RWPE1 (cell line): ENCODE results near the gene GAS7.

Experiments
- CTCF ChIA-PET: fragments of 350-600 bp; sonication (Branson Sonifier 250); formaldehyde crosslinking; extraction: SDS; loops from one replicate; lab custom pipeline; 2021; lab: Yijun Ruan, JAX
- POLR2A ChIA-PET: fragments of 400-600 bp; formaldehyde crosslinking; extraction: SDS; loops from one replicate; lab custom pipeline; 2020; ENCODE audit warnings: antibody characterized with exemption; ENCODE audit not compliant: low non-redundant PET; lab: Yijun Ruan, JAX
- DNase-seq: peaks from one replicate; pipeline ENCODE4 v3.0.0; 2012; ENCODE audit warnings: low spot score
- H3K27ac ChIP-seq: fragments of 450-650 bp; 2 replicates; pipeline ENCODE4 v1.5.1; 2017
- TF ChIP-seq, protein P1 (sequence below): fragments of 450-650 bp; conservative IDR thresholded peaks from 2 replicates; pipeline ENCODE4 v1.5.1; 2017; ENCODE audit warnings: low read depth, mild to moderate bottlenecking

The GAS7 gene

DNA sequence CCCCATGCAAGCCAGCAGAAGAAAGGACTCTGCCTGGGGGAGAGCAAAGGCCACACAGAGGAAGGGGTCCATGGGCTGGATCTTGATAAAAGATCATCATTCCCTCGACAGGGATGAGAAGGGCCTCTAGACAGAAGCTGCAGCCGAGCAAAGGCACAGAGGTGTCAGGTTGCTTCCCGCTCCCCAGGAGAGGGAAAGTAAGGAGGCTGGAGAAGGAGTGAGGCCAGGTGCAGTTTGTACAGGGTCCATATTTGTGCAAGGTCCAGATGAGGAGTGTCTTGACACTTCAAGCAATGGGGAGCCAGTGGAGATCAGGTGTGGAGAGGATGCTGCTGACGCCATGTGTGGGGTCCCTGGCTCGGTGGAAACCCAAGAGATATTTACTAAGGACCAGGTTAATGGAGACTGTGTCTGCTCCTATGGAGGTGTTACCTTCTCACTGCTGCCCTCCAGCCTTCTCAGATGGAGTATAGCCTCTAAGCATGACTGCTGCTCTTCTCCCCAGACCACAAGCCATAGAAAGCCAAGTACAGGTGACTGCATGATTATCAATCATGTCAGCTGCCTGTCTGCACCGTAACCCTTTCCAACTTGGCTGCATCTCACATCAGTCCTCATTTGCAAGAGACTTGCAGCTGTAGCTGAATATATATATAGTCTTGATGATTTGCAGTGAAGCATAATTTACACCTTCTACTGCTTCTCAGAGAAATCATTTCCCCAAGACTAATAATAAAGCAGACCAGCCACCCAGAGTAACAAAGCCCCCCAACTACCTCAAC, 21.1 kb downstream of the GAS7 start:
- POLR2A ChIA-PET = no interaction called here
- TF ChIP-seq, protein P1, sequence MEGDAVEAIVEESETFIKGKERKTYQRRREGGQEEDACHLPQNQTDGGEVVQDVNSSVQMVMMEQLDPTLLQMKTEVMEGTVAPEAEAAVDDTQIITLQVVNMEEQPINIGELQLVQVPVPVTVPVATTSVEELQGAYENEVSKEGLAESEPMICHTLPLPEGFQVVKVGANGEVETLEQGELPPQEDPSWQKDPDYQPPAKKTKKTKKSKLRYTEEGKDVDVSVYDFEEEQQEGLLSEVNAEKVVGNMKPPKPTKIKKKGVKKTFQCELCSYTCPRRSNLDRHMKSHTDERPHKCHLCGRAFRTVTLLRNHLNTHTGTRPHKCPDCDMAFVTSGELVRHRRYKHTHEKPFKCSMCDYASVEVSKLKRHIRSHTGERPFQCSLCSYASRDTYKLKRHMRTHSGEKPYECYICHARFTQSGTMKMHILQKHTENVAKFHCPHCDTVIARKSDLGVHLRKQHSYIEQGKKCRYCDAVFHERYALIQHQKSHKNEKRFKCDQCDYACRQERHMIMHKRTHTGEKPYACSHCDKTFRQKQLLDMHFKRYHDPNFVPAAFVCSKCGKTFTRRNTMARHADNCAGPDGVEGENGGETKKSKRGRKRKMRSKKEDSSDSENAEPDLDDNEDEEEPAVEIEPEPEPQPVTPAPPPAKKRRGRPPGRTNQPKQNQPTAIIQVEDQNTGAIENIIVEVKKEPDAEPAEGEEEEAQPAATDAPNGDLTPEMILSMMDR = no peak
- no peak for DNase-seq
- CTCF ChIA-PET = no interaction called here
- no peak overlapping the region for H3K27ac ChIP-seq

DNA sequence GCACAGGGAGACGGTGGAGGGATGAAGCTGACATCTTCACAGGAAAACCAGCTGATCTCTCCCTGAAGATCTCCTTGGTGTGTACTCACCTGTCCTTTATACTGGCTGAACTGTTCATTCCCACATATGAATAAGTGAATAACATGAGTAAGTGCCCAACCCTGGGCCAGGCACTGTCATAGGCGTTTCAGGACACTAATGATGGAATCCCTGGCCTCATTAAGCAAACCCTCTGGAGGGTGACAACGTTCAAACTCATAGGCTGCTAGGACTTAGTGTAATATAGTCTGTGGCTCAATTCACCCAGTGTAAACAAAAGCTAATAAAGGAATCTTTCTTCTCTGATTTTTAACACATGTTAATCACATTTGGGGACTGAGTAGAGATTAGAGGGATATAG, 24.5 kb downstream of the GAS7 start:
- ChIA-PET POLR2A (no interaction called here), CTCF (interaction anchor here (1.0 kb wide), 1 partner anchor 119 kb away, joined by 7 read pairs; no protein-coding TSS in a partner anchor)
- H3K27ac ChIP-seq = no peak overlapping the region
- no peak for DNase-seq
- TF ChIP-seq, protein P1 = no peak

DNA sequence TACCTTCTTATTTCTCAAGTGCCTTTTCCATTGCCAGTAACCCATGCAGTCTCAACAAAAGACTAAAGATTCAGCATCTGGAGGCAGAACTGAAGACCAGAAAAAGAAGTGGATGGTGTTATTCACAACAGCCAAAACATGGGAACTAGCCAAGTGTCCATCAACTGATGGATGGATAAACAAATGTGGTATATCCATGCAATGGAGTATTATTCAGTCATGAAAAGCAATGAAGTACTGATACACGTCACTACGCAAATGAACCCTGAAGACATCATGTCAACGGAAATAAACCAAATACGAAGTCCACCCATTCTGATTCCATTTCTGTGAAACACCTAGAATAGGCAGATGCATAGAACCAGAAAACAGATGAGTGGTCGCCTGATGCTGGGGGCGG, 25.6 kb downstream of the GAS7 start:
- POLR2A ChIA-PET = no interaction called here
- CTCF ChIA-PET = interaction anchor here (0.5 kb wide), 1 partner anchor 99 kb away, joined by 4 read pairs; no protein-coding TSS in a partner anchor
- no peak for DNase-seq
- TF ChIP-seq, protein P1 = no peak
- no peak overlapping the region for H3K27ac ChIP-seq

- no peak overlapping the region for H3K27ac ChIP-seq
- ChIA-PET POLR2A (no interaction called here), CTCF (interaction anchor here (0.5 kb wide), 1 partner anchor 98 kb away, joined by 4 read pairs; no protein-coding TSS in a partner anchor)
- TF ChIP-seq, protein P1 = no peak
- DNase-seq = peak; percentile 14
These were observed 26.1 kb downstream of the GAS7 start for GRCh38 chr17:10172241-10172741.

DNA sequence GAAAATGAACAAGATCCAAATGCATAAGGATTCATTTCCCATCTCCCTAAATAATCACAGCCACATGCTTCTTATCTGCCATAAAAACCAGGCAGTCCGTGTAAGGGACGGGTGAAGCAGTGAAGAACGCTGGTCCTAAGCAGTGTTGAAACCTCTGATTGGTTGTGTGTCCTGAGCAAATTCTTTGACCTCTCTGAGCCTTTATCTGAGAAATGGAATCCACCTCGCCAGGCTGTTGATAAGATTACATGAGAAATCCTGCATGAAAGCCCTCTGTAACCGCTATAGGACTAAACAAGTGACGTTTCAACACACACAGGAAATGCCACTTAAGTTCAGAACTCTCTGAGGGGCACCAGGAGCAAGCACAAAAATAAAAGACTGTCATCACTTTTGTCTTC, 26.8 kb downstream of the GAS7 start:
- TF ChIP-seq, protein P1 = no peak
- CTCF ChIA-PET = no interaction called here
- no peak for DNase-seq
- H3K27ac ChIP-seq = no peak overlapping the region
- POLR2A ChIA-PET = no interaction called here

- TF ChIP-seq, protein P1 = no peak
- ChIA-PET CTCF (interaction anchor here (0.6 kb wide), 1 partner anchor 134 kb away, joined by 4 read pairs; no protein-coding TSS in a partner anchor), POLR2A (no interaction called here)
- H3K27ac ChIP-seq = no peak overlapping the region
- DNase-seq = no peak
These were observed 27.3 kb downstream of the GAS7 start for GRCh38 chr17:10171122-10171571.
